Tibial artery (tissue), 4 donors: Measurements from ENCODE around the gene TMEM52.
"Not testable (repeated sequence)": the region's sequence is repeated elsewhere in the genome, so short reads cannot be mapped to it uniquely, and the experiment has no call there.

ENCODE experiments used
- DNase-seq, 2 donors: peaks; one replicate each; pipeline ENCODE4 v3.0.0-alpha.2; 2019
- H3K27ac ChIP-seq, 2 donors: fragments of 200-600 bp; sonication (generic) in 1 of 2; 1 replicate in 1 of 2; 2 replicates in 1 of 2; pipeline ENCODE4 v1.5.1; 2018 to 2019; ENCODE audit warnings: mild to moderate bottlenecking in 1 of 2
- H3K27me3 ChIP-seq, 2 donors: fragments of 200-600 bp; sonication (generic) in 1 of 2; one replicate each; pipeline versions ENCODE4 v1.5.1 to v1.6.0; 2016 to 2019
- H3K36me3 ChIP-seq, 3 donors: fragments of 200-600 bp; sonication (generic) in 2 of 3; one replicate each; pipeline ENCODE4 v1.5.1; 2016 to 2019; ENCODE audit warnings: mild to moderate bottlenecking in 2 of 3
- H3K4me1 ChIP-seq, 4 donors: fragments of 200-600 bp; sonication (generic) in 2 of 4; 1 replicate in 3 of 4; 2 replicates in 1 of 4; pipeline ENCODE4 v1.5.1; 2016 to 2019
- H3K4me3 ChIP-seq, 2 donors: fragments of 200-600 bp; sonication (generic) in 1 of 2; 1 replicate in 1 of 2; 2 replicates in 1 of 2; pipeline ENCODE4 v1.5.1; 2018 to 2019; ENCODE audit warnings: mild to moderate bottlenecking in 2 of 2
- H3K9me3 ChIP-seq, 3 donors: fragments of 200-600 bp; sonication (generic) in 1 of 3; one replicate each; pipeline ENCODE4 v1.5.1; 2016 to 2019
- intact Hi-C: fragments of 100-400 bp; cut with DNase I; formaldehyde crosslinking; loops from one replicate; pipeline ENCODE4 v1.15.0; 2023; ENCODE audit warnings: low total_unique reads
- TF ChIP-seq, protein P1 (sequence below), 2 experiments: fragments of 200-600 bp in 1 of 2; fragments of 450-650 bp in 1 of 2; IDR thresholded peaks; one replicate each; pipeline ENCODE4 v1.5.1; 2017 to 2019; ENCODE audit warnings: antibody characterized with exemption in 2 of 2, mild to moderate bottlenecking in 1 of 2, moderate library complexity in 1 of 2

The TMEM52 gene

DNA sequence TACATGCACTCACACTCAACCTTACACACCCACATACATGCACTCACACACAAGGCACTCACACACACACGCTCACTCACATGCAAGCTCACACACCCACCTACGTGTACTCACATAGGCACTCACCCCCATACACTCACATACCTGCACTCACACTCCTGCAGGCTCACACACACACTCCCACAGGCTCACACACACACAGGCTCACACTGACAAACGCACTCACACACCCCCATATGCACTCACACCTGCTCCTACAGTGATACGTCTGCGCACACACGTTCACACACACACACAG, 19.1 kb upstream of the TMEM52 start:
- intact Hi-C loops, result no loop called here
- Histone ChIP-seq H3K4me3 (no peak overlapping the region), H3K36me3 (no peaks in the 10 kb centered on the region), H3K27me3 (peaks cover 0 to 48% of the 10 kb centered on the region in 2 donors), H3K9me3 (no peaks in the 10 kb centered on the region), H3K4me1 (no peaks in the 10 kb centered on the region), H3K27ac (no peak overlapping the region)
- no peak for DNase-seq
- TF ChIP-seq, protein P1, sequence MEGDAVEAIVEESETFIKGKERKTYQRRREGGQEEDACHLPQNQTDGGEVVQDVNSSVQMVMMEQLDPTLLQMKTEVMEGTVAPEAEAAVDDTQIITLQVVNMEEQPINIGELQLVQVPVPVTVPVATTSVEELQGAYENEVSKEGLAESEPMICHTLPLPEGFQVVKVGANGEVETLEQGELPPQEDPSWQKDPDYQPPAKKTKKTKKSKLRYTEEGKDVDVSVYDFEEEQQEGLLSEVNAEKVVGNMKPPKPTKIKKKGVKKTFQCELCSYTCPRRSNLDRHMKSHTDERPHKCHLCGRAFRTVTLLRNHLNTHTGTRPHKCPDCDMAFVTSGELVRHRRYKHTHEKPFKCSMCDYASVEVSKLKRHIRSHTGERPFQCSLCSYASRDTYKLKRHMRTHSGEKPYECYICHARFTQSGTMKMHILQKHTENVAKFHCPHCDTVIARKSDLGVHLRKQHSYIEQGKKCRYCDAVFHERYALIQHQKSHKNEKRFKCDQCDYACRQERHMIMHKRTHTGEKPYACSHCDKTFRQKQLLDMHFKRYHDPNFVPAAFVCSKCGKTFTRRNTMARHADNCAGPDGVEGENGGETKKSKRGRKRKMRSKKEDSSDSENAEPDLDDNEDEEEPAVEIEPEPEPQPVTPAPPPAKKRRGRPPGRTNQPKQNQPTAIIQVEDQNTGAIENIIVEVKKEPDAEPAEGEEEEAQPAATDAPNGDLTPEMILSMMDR (IDR thresholded peaks at IDR 0.05), result no peak

DNA sequence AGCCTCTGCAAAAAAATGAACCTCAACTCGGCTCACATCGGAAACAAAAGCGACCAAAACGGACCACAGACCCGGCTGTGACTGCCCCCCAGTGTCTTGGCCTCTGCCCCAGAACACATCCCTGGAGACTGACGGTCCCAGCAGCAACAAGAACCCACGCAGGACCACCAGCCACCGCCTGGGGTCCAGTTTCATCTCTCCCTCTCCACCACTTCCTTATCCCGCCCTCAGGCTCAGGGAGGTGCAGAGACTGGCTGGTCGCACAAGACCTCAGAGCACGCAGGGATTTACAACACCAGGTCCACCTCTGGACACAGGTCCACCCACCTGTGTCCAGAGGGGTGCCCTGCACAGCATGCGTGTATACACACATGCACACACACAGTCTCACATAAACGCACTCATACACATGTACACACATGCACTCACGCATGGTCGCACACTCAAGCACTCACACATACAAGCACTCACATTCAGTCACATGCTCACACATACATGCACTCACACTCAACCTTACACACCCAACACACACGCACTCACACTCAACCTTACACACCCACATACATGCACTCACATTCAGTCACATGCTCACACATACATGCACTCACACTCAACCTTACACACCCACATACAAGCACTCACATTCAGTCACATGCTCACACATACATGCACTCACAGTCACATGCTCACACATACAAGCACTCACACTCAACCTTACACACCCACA, 18.6 kb upstream of the TMEM52 start:
- Histone ChIP-seq H3K36me3 (no peaks in the 10 kb centered on the region), H3K27ac (no peak overlapping the region), H3K9me3 (no peaks in the 10 kb centered on the region), H3K4me1 (no peaks in the 10 kb centered on the region), H3K4me3 (no peak overlapping the region), H3K27me3 (peaks cover 0 to 43% of the 10 kb centered on the region in 2 donors)
- TF ChIP-seq, protein P1 (IDR thresholded peaks at IDR 0.05), result no peak
- intact Hi-C loops, result no loop called here
- DNase-seq, result peak in 1 of 2 donors; percentile 9

DNA sequence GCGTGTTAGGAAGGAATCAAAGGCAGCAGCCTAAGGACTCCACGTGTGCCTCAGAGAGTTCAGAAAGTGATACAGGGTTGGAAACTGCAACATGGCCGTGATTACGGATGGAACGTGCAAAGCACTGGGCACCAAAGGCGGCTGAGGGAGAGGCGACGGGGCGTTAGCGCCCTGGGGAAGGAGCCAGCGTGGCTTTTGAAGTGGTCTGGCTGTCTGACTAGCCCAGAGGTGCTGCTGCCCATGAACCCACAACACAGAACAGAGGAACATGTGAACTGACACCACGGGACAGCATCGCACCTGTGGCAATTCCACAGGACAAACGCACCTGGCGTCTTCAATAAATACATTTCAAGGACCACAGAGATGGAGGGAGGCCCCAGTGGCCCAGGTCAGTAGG, 18.0 kb upstream of the TMEM52 start:
- no peaks in the 10 kb centered on the region for H3K36me3 ChIP-seq
- no peak overlapping the region for H3K27ac ChIP-seq
- peaks cover 0 to 37% of the 10 kb centered on the region in 2 donors for H3K27me3 ChIP-seq
- TF ChIP-seq, protein P1 (IDR thresholded peaks at IDR 0.05), result no peak
- H3K4me3 ChIP-seq, result no peak overlapping the region
- no peaks in the 10 kb centered on the region for H3K4me1 ChIP-seq
- no peaks in the 10 kb centered on the region for H3K9me3 ChIP-seq
- no peak for DNase-seq
- intact Hi-C loops, result no loop called here

DNA sequence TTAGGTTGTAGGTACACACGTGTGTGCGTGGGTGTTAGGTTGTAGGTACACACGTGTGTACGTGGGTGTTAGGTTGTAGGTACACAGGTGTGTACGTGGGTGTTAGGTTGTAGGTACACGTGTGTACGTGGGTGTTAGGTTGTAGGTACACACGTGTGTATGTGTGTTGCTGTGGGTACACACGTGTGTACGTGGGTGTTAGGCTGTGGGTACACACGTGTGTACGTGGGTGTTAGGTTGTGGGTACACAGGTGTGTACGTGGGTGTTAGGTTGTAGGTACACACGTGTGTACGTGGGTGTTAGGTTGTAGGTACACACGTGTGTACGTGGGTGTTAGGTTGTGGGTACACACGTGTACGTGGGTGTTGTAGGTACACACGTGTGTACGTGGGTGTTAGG, 15.8 kb upstream of the TMEM52 start:
- H3K4me3 ChIP-seq, H3K4me1 ChIP-seq, intact Hi-C loops, H3K36me3 ChIP-seq, DNase-seq, H3K27ac ChIP-seq, H3K9me3 ChIP-seq: not testable (repeated sequence)
- H3K27me3 ChIP-seq, result peaks cover 0 to 16% of the 10 kb centered on the region in 2 donors

DNA sequence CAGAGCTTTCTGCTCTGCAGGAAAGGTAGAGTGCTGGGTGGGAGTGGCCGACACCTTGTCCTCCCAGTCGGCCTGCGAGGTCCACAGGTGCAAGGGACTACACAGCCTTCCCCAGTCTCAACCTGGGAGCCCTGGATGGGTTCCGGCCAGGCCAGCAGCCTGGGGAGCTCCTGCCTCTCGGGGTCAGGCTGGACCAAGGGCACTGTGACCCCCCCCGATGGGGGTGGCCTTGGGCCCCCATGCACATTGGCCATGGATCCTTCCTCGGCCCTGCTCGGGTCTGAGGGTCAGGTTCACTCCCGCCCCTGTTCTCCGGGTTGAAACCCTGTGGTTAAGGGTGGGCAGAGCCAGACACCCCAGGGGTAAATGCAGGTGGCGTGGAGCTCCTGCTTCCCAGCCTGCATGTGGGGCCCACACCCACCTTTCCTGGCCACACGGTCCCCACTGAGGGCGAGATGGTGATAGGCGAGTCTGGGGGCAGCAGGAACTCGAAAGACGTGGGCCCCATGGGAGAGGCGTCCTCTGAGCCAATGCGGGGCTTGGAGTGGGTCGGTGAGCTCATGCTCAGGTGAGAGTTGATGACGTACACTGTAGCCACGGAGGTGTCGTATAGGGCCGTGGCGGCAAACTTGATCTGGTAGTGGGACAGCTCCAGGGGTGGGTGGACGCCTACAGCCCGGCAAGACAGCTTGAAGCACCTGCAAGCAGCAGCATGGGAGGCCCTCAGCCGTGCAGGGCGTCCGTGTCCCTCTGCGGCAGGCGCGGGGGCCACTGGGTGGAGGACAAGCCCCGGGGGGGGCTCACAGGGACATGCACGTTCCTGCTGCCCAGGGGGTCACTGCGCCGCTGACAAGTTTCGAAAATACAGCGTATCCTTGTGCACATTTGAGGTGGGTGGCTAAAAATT, 10.8 kb upstream of the TMEM52 start:
- no peaks in the 10 kb centered on the region for H3K4me1 ChIP-seq
- H3K9me3 ChIP-seq, result no peaks in the 10 kb centered on the region
- H3K4me3 ChIP-seq, result no peak overlapping the region
- H3K27me3 ChIP-seq, result peaks cover 0 to 17% of the 10 kb centered on the region in 2 donors
- DNase-seq, result peak; percentile 14 to 46
- no peaks in the 10 kb centered on the region for H3K36me3 ChIP-seq
- TF ChIP-seq, protein P1 (IDR thresholded peaks at IDR 0.05), result no peak
- intact Hi-C loops, result no loop called here
- no peak overlapping the region for H3K27ac ChIP-seq

DNA sequence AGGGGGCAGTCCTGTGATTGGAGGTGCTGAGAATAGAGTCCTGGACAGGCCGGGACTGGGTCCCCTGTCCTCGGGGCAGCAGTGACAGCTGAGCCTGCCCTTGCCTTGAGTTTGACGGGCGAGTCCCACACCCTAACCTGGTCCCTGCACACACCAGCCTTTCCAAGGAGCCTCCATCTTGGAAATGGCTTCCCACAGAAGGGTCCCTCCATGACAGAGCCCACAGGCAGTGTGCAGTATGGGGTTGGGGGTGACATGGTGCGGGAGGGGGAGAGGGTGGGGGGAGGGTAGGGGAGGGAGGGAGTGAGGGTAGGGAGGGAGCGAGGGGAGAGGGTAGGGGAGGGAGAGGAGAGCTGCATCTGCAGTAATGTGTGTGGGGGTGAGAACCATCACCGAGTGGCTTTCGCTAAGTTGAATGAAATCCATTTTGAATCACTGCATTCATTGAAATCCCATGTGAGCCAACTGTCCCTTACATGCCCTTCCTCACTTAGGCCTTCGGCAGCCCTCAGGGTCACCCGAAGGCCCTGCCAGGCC, 10.1 kb upstream of the TMEM52 start:
- no peaks in the 10 kb centered on the region for H3K36me3 ChIP-seq
- no peaks in the 10 kb centered on the region for H3K9me3 ChIP-seq
- intact Hi-C loops, result no loop called here
- H3K27me3 ChIP-seq, result peaks cover 0 to 17% of the 10 kb centered on the region in 2 donors
- no peak for DNase-seq
- H3K27ac ChIP-seq, result no peak overlapping the region
- H3K4me3 ChIP-seq, result no peak overlapping the region
- TF ChIP-seq, protein P1 (IDR thresholded peaks at IDR 0.05), result no peak
- H3K4me1 ChIP-seq, result no peaks in the 10 kb centered on the region
